ENCODE measurements around the gene CENPP.

DNA sequence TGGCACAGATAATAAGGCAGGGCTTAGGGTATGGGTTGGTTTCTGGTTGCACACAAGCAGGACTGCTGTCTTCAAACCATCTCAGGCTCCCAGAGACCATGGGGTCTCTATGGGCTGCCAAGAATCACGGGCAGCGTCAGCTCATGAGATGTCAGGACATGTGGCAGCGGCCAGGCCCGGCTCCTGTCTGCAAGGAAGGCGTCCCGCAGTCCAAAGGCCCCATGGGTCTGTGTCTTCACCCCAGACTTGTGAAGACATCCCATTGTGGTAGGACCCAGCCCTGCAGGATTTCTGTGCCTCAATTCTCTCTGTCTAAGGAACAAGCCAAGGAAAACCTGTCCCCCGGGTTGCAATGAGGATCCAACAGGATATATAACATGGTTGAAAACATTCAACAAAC lies 311.6 kb downstream of the CENPP start:
- TF ChIP-seq HOXA7 (CRISPR knock-in tag; IDR thresholded peaks at IDR 0.05) (no peak), POLR2A (IDR thresholded peaks at IDR 0.05; ENCODE audit: low read length) (no peak), CEBPB (IDR thresholded peaks at IDR 0.05) (no peak), MYC (IDR thresholded peaks at IDR 0.05; ENCODE audit: borderline replicate concordance, low read length) (no peak), RAD21 (conservative IDR thresholded peaks at IDR 0.05 in 1 of 2, IDR thresholded peaks at IDR 0.05 in 1 of 2) (no peak), HOXB5 (CRISPR knock-in tag; IDR thresholded peaks at IDR 0.05) (no peak)

Measured in A549 (cell line).